ENCODE measurements around the gene TPRA1.
"Not testable (repeated sequence)": the region's sequence is repeated elsewhere in the genome, so short reads cannot be mapped to it uniquely, and the experiment has no call there.

The TPRA1 gene

DNA sequence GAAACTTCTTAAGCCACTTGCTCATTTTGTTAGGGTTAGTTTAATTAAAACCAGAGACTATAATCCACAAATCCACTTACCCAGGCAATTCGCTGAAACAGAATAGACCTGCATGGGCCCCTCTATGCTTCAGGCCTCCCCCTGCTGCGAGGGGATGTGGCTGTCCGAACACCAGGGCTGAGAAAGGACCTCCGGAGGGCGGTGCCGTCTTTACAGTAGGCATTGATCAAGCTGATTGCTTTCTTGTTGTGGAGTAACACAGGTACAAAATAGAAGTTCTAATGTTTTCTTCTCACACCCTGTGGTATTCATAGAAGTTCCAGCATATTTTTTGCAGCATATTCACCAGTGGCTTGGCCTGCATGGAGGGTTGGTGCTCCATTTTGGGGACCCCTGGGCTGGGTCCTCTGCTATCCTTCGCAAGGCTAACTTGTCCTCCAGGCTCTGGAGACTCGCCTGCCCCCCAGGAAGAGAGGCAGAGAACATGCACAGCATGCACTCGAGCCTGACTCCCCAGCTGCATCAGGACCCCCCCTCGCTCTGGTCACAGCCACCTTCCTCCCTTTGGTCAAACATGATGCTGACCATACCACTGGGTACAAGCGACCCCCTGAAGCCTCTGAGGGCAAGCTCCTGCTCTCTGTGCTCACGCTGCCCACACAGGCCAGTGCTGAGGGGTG is 55.3 kb downstream of the TPRA1 start:
- no peak for DNase-seq

- DNase-seq = no peak
These were observed 56.0 kb downstream of the TPRA1 start for GRCh38 chr3:127534564-127534963.

GRCh38 chr3:127534161-127534451 is 56.4 kb downstream of the TPRA1 start:
- DNase-seq = no peak

DNA sequence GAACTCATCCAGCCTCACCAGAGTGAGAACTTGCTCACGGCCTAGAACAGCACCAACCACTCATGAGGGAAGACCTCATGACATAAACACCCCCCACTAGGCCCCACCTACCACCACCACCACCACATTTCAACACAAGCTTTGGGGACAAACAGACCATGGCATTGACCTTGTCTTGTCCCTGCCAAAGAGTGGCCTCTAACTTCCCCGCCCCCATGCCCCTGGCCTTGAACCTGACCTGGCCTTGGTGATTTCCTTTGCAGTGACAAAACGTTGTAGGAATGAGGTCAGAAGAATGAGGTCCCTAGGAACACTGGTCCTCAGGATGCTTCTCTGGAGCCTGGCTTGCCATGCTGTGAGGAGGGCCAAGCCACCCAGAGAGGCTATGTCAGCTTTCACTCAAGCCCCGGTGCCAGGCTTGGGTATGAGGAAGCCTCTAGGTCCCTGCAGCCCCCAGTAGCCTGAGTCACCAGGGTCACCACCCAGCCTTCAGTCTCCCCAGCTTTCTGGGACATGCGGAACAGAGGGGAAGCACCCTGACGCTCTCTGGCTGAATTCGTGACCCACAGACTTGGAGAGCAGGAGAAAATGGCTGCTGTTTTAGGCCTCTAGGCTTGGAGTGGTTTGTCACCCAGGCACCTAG is 57.9 kb downstream of the TPRA1 start:
- no peak for DNase-seq

- no peak for DNase-seq
These were observed 58.7 kb downstream of the TPRA1 start for GRCh38 chr3:127531821-127532220.

DNA sequence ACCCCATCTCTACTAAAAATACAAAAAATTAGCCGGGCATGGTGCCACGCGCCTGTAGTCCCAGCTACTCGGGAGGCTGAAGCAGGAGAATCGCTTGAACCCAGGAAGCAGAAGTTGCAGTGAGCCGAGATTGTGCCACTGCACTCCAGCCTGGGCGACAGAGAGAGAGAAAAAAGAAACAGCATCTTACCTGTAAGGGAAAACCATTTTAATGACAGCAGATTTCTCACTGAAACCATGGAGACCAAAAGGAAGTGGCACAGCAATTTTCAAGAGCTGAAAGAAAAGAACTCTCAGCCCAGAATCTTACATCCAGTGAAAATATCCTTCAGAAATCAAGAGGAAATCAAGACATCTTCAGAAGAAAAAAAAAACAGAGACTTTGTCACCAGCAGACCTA is 59.7 kb downstream of the TPRA1 start:
- not testable (repeated sequence) for DNase-seq

- DNase-seq = no peak
These were observed 61.0 kb downstream of the TPRA1 start for GRCh38 chr3:127529346-127530188.

- DNase-seq = peak; percentile 53
These were observed 65.2 kb downstream of the TPRA1 start for GRCh38 chr3:127525373-127525772.

DNA sequence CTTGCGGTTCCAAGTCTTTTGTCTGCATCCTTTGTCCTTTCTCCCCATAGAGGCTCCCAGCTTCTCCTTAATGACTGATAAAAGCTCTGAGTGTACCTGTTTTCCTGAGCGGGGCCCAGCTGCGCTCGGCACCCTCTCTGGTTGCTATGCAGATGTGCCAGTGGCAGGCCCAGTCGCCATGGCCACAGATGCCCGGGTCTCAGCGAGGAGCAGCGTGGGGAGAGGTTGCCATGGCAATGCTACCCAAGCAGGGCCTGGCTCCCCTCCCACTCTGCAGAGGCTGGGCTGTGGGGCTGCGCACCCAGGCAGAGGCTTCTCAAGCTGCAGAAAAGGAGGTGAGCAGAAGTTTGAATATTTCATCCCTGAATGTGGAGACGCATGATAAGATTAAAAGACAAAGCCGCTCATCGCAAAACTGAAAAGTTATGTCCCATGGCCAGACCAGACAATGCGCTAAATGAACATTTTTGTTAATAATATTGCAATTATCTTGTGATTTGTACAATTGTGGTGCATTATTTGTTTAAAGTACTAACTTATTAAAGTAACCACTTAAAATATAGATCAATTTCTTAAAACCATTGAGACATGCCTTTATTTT is 66.1 kb downstream of the TPRA1 start:
- DNase-seq = no peak

Measured in fibroblast of upper back skin (primary cell).